CD4-positive, alpha-beta T cell treated with Interleukin-4 for 4 hours (primary cell): ENCODE measurements around the gene NXPH3.

Source experiments
- DNase-seq: peaks from one replicate; pipeline ENCODE4 v3.0.0-alpha.2; 2020

Gene NXPH3

GRCh38 chr17:49596613-49597244 lies 21.1 kb downstream of the NXPH3 start:
- no peak for DNase-seq

GRCh38 chr17:49597436-49597835 lies 21.8 kb downstream of the NXPH3 start:
- DNase-seq: no peak

GRCh38 chr17:49597928-49598655 lies 22.4 kb downstream of the NXPH3 start:
- no peak for DNase-seq

GRCh38 chr17:49598918-49599317 lies 23.2 kb downstream of the NXPH3 start:
- DNase-seq: no peak

GRCh38 chr17:49600949-49601348 lies 25.3 kb downstream of the NXPH3 start:
- DNase-seq: no peak

- no peak for DNase-seq
Observed at GRCh38 chr17:49602783-49603182, 27.1 kb downstream of the NXPH3 start.

GRCh38 chr17:49603238-49603637 lies 27.6 kb downstream of the NXPH3 start:
- no peak for DNase-seq

GRCh38 chr17:49603720-49604119 lies 28.0 kb downstream of the NXPH3 start:
- no peak for DNase-seq

- DNase-seq: no peak
Observed at GRCh38 chr17:49604314-49604869, 28.7 kb downstream of the NXPH3 start.

- no peak for DNase-seq
Observed at GRCh38 chr17:49610883-49611584, 35.4 kb downstream of the NXPH3 start.

GRCh38 chr17:49612726-49613125 lies 37.1 kb downstream of the NXPH3 start:
- no peak for DNase-seq

GRCh38 chr17:49613182-49613800 lies 37.6 kb downstream of the NXPH3 start:
- DNase-seq: no peak

- DNase-seq: no peak
Observed at GRCh38 chr17:49616086-49616485, 40.4 kb downstream of the NXPH3 start.

- DNase-seq: no peak
Observed at GRCh38 chr17:49616601-49617131, 41.0 kb downstream of the NXPH3 start.

GRCh38 chr17:49618028-49618611 lies 42.4 kb downstream of the NXPH3 start:
- no peak for DNase-seq

- DNase-seq: no peak
Observed at GRCh38 chr17:49621420-49621819, 45.7 kb downstream of the NXPH3 start.

GRCh38 chr17:49621946-49622529 lies 46.4 kb downstream of the NXPH3 start:
- DNase-seq: no peak

GRCh38 chr17:49624896-49625295 lies 49.2 kb downstream of the NXPH3 start:
- no peak for DNase-seq

GRCh38 chr17:49629447-49629846 lies 53.8 kb downstream of the NXPH3 start:
- DNase-seq: no peak

- DNase-seq: no peak
Observed at GRCh38 chr17:49630113-49630900, 54.6 kb downstream of the NXPH3 start.

- no peak for DNase-seq
Observed at GRCh38 chr17:49631496-49631895, 55.8 kb downstream of the NXPH3 start.
